HepG2 (cell line): Measurements from ENCODE around the gene MRPL20. TPM values are rescaled to one million over a fixed set of nuclear protein-coding genes. Genes with fewer than 3 reads are reported as not detected.

Source experiments
- BRD4 ChIP-seq: sonication (generic); formaldehyde crosslinking; IDR thresholded peaks from 2 replicates; pipeline ENCODE4 v1.4.0; 2020; ENCODE audit warnings: missing genetic modification reagents
- DR1 ChIP-seq: sonication (generic); formaldehyde crosslinking; IDR thresholded peaks from 2 replicates; pipeline ENCODE4 v1.8.0; 2021; ENCODE audit warnings: mild to moderate bottlenecking, missing genetic modification reagents, inconsistent platforms
- FLYWCH1 ChIP-seq: sonication (generic); formaldehyde crosslinking; IDR thresholded peaks from 2 replicates; pipeline ENCODE4 v1.8.1; 2023; ENCODE audit warnings: mild to moderate bottlenecking, missing genetic modification reagents
- FOSL1 ChIP-seq: sonication (generic); formaldehyde crosslinking; IDR thresholded peaks from 2 replicates; pipeline ENCODE4 v1.9.0; 2021; ENCODE audit warnings: missing genetic modification reagents, borderline replicate concordance
- FOXA1 ChIP-seq, 2 experiments: fragments of 450-650 bp in 1 of 2; sonication (generic) in 1 of 2; formaldehyde crosslinking in 1 of 2; IDR thresholded peaks; 2 replicates each; pipeline versions ENCODE4 v1.4.0 to v1.6.1; 2016 to 2020; ENCODE audit warnings: missing genetic modification reagents in 1 of 2
- HMG20A ChIP-seq: IDR thresholded peaks from 2 replicates; pipeline ENCODE4 v1.6.1; 2016; ENCODE audit warnings: borderline replicate concordance
- HOXA9 ChIP-seq: sonication (generic); formaldehyde crosslinking; IDR thresholded peaks from 2 replicates; pipeline ENCODE4 v1.8.1; 2022; ENCODE audit warnings: missing genetic modification reagents, mild to moderate bottlenecking, moderate library complexity, borderline replicate concordance
- KAT8 ChIP-seq: IDR thresholded peaks from 2 replicates; pipeline ENCODE4 v1.6.1; 2016; ENCODE audit warnings: missing genetic modification reagents, missing compliant biosample characterization
- MATR3 ChIP-seq: sonication (generic); formaldehyde crosslinking; IDR thresholded peaks from 2 replicates; pipeline ENCODE4 v1.4.0; 2020; ENCODE audit warnings: missing genetic modification reagents
- MED13 ChIP-seq: sonication (generic); formaldehyde crosslinking; IDR thresholded peaks from 2 replicates; pipeline ENCODE4 v1.5.0; 2020; ENCODE audit warnings: missing genetic modification reagents
- MEIS1 ChIP-seq: sonication (generic); formaldehyde crosslinking; IDR thresholded peaks from 2 replicates; pipeline ENCODE4 v1.9.0; 2021; ENCODE audit warnings: mild to moderate bottlenecking, missing genetic modification reagents, moderate library complexity, borderline replicate concordance
- MIER3 ChIP-seq: IDR thresholded peaks from 2 replicates; pipeline ENCODE4 v1.6.1; 2016; ENCODE audit warnings: missing compliant biosample characterization, borderline replicate concordance
- MLXIP ChIP-seq: sonication (generic); formaldehyde crosslinking; IDR thresholded peaks from 2 replicates; pipeline ENCODE4 v1.9.0; 2021; ENCODE audit warnings: missing genetic modification reagents, borderline replicate concordance
- RBFOX2 ChIP-seq: fragments of 200-400 bp; formaldehyde crosslinking; IDR thresholded peaks from 2 replicates; pipeline ENCODE4 v1.6.1; 2017; ENCODE audit warnings: low read depth, mild to moderate bottlenecking, low read length
- TEAD3 ChIP-seq: optimal IDR thresholded peaks from 2 replicates; pipeline ENCODE3; 2016; ENCODE audit warnings: borderline replicate concordance
- ZNF225 ChIP-seq: sonication (generic); formaldehyde crosslinking; IDR thresholded peaks from 2 replicates; pipeline ENCODE4 v1.4.0; 2020; ENCODE audit warnings: mild to moderate bottlenecking, missing genetic modification reagents
- ZNF281 ChIP-seq: sonication (generic); formaldehyde crosslinking; IDR thresholded peaks from 2 replicates; pipeline ENCODE4 v1.4.0; 2020; ENCODE audit warnings: missing genetic modification reagents, borderline replicate concordance
- ZNF451 ChIP-seq: sonication (generic); formaldehyde crosslinking; IDR thresholded peaks from 2 replicates; pipeline ENCODE4 v1.5.0; 2020; ENCODE audit warnings: mild to moderate bottlenecking, missing genetic modification reagents
- ZNF460 ChIP-seq: sonication (generic); formaldehyde crosslinking; IDR thresholded peaks from 2 replicates; pipeline ENCODE4 v1.5.1; 2020; ENCODE audit warnings: missing genetic modification reagents, mild to moderate bottlenecking, borderline replicate concordance
- ZNF564 ChIP-seq: sonication (generic); formaldehyde crosslinking; IDR thresholded peaks from 2 replicates; pipeline ENCODE4 v1.8.1; 2023; ENCODE audit warnings: mild to moderate bottlenecking, missing genetic modification reagents
- ZNF615 ChIP-seq: sonication (generic); formaldehyde crosslinking; IDR thresholded peaks from 2 replicates; pipeline ENCODE4 v1.5.0; 2020; ENCODE audit warnings: mild to moderate bottlenecking, missing genetic modification reagents, borderline replicate concordance
- ZNF691 ChIP-seq: sonication (generic); formaldehyde crosslinking; IDR thresholded peaks from 2 replicates; pipeline ENCODE4 v1.4.0; 2020; ENCODE audit warnings: missing genetic modification reagents, low read depth, mild to moderate bottlenecking, borderline replicate concordance
- ZNF766 ChIP-seq: sonication (generic); formaldehyde crosslinking; IDR thresholded peaks from 2 replicates; pipeline ENCODE4 v1.5.0; 2020; ENCODE audit warnings: missing genetic modification reagents, borderline replicate concordance
- ZNF775 ChIP-seq: sonication (generic); formaldehyde crosslinking; IDR thresholded peaks from 2 replicates; pipeline ENCODE4 v1.4.0; 2020; ENCODE audit warnings: missing genetic modification reagents, mild to moderate bottlenecking, moderate library complexity, borderline replicate concordance
- polyA plus RNA-seq, 8 experiments: library from polyadenylated mRNA; depleted of rRNA in 3 of 8; stranded (reverse) in 7 of 8; unstranded in 1 of 8; fragments of >200 nt; fragmentation: Illumina TruSeq in 4 of 8; extraction: Trizol in 4 of 8; gene quantifications; 2 replicates each; pipeline versions ENCODE4 v1.2.1 to v1.2.3, GENCODE V29; 2011 to 2016; ENCODE audit warnings: low read depth in 4 of 8, missing spikeins in 1 of 8, mixed read lengths in 1 of 8; ENCODE audit not compliant: insufficient read depth in 1 of 8
- total RNA-seq, 5 experiments: library from RNA; depleted of rRNA; stranded (reverse); fragments of >200 nt; fragmentation: Illumina TruSeq; extraction: Trizol; gene quantifications; 2 replicates each; pipeline ENCODE4 v1.2.3, GENCODE V29; 2016; ENCODE audit warnings: low read depth in 1 of 5

The MRPL20 gene
- total and polyA plus RNA-seq, 2 of the 13 experiments (the other 11 are each of a cell fraction or from before 2014, with no cell fraction given) = 59.2 to 127 TPM

GRCh38 chr1:1430114-1430982, 23.3 kb upstream of the MRPL20 start (continued):
- TF ChIP-seq DR1 (CRISPR knock-in tag) (0 out of 2 replicates have a peak, but pooled peaks have one; percentile 35), ZNF460 (CRISPR knock-in tag) (no peak), MED13 (CRISPR knock-in tag) (no peak), ZNF691 (CRISPR knock-in tag) (0 out of 2 replicates have a peak, but pooled peaks have one; percentile 18), KAT8 (CRISPR knock-in tag) (0 out of 2 replicates have a peak, but pooled peaks have one; percentile 1), MIER3 (CRISPR knock-in tag) (no peak), ZNF451 (CRISPR knock-in tag) (no peak), FOSL1 (CRISPR knock-in tag) (no peak), MEIS1 (no peak), ZNF766 (CRISPR knock-in tag) (no peak), MLXIP (no peak), HMG20A (CRISPR knock-in tag) (no peak), RBFOX2 (peak; percentile 95), MATR3 (no peak), TEAD3 (CRISPR knock-in tag) (peak; percentile 7), FLYWCH1 (CRISPR knock-in tag) (no peak), BRD4 (peak; percentile 38; the same call in 1 of the 2 replicates), ZNF281 (CRISPR knock-in tag) (peak; percentile 63), ZNF225 (no peak), ZNF775 (CRISPR knock-in tag) (no peak), ZNF564 (CRISPR knock-in tag) (peak; percentile 85; the same call in 1 of the 2 replicates), ZNF615 (CRISPR knock-in tag) (no peak), FOXA1 (IDR thresholded peaks at IDR 0.05) (no peak), FOXA1 (CRISPR knock-in tag; IDR thresholded peaks at IDR 0.05) (no peak), HOXA9 (peak; percentile 52; the same call in 1 of the 2 replicates)
